Activated T-helper 17 cell treated with anti-CD3 and anti-CD28 coated beads, Interleukin-2, amount 50 U/mL, for 72 hours (primary cell): ENCODE results near the gene GPC4. TPM values are rescaled to one million over a fixed set of nuclear protein-coding genes. Genes with fewer than 3 reads are reported as not detected.

ENCODE experiments used
- ATAC-seq: fragments of 150-1000 bp; cut with Tn5 transposase; replicated peaks from 2 replicates; pipeline ENCODE4 v1.10.0; 2021; ENCODE audit warnings: mild to moderate bottlenecking, moderate library complexity
- H3K27ac Mint-ChIP-seq: one replicate; pipeline ENCODE4 v1.8.0; 2022; ENCODE audit warnings: mixed read lengths
- H3K27me3 Mint-ChIP-seq: one replicate; pipeline ENCODE4 v1.8.0; 2022; ENCODE audit warnings: mixed read lengths
- H3K36me3 Mint-ChIP-seq: one replicate; pipeline ENCODE4 v1.8.0; 2022; ENCODE audit warnings: low read depth, mild to moderate bottlenecking, mixed read lengths
- H3K4me1 Mint-ChIP-seq: one replicate; pipeline ENCODE4 v1.8.0; 2022; ENCODE audit warnings: mixed read lengths
- H3K4me3 Mint-ChIP-seq: one replicate; pipeline ENCODE4 v1.8.0; 2022; ENCODE audit warnings: mild to moderate bottlenecking, mixed read lengths
- H3K9me3 Mint-ChIP-seq: one replicate; pipeline ENCODE4 v1.8.0; 2022; ENCODE audit warnings: mixed read lengths
- total RNA-seq, 2 donors: library from RNA; stranded (reverse); gene quantifications; one replicate each; pipeline ENCODE4 v1.2.3, GENCODE V29; 2022

The GPC4 gene
- total RNA-seq, 2 donors from 2014 or later: not detected

DNA sequence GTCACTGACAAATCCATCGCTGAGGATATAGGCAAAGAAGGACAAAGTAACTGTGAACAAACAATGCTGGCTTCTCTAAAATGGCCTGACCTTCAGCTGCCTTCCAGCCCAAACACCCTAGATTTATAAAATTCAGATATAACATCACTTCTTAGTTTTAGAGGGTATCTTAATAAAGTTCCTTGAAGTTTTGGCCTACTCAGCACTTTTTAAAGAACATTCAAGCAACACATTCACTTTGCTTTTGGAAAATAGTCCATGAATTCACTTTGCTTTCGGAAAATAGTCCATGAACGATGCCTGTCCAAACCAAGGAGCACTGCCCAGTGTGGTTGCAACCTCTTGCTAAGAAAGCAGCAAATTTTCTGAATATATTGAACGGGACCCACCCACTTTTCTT, 142.1 kb downstream of the GPC4 start:
- no peak overlapping the region for H3K4me3 Mint-ChIP-seq
- no peaks in the 10 kb centered on the region for H3K36me3 Mint-ChIP-seq
- H3K4me1 Mint-ChIP-seq: no peaks in the 10 kb centered on the region
- H3K9me3 Mint-ChIP-seq: peaks cover 6% of the 10 kb centered on the region
- no peak overlapping the region for H3K27ac Mint-ChIP-seq
- no peaks in the 10 kb centered on the region for H3K27me3 Mint-ChIP-seq
- ATAC-seq: no peak

GRCh38 chrX:133269168-133269567, 146.1 kb downstream of the GPC4 start:
- no peak for ATAC-seq
- no peaks in the 10 kb centered on the region for H3K4me1 Mint-ChIP-seq
- no peaks in the 10 kb centered on the region for H3K27me3 Mint-ChIP-seq
- no peaks in the 10 kb centered on the region for H3K9me3 Mint-ChIP-seq
- no peaks in the 10 kb centered on the region for H3K36me3 Mint-ChIP-seq
- no peak overlapping the region for H3K27ac Mint-ChIP-seq
- H3K4me3 Mint-ChIP-seq: no peak overlapping the region

DNA sequence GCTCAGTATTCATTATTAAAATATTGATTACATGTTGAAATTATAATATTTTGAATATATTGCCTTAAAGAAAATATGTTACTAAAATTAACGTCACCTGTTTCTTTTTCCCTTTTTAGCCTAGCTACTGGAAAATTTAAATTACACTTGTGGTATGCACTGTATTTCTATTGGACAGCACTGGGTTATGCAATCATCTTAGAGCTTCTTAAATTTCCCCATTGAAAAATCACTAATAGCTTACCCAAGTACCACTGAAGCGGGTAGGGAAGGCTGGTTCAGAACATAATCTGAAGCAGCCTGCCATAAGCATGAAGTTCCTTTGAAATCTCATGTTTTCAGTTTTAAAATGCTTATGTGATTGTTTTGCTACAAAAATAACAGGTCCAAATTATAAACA, 147.7 kb downstream of the GPC4 start:
- Mint-ChIP-seq H3K4me3 (no peak overlapping the region), H3K9me3 (no peaks in the 10 kb centered on the region), H3K36me3 (no peaks in the 10 kb centered on the region), H3K27ac (no peak overlapping the region), H3K27me3 (no peaks in the 10 kb centered on the region), H3K4me1 (no peaks in the 10 kb centered on the region)
- no peak for ATAC-seq

DNA sequence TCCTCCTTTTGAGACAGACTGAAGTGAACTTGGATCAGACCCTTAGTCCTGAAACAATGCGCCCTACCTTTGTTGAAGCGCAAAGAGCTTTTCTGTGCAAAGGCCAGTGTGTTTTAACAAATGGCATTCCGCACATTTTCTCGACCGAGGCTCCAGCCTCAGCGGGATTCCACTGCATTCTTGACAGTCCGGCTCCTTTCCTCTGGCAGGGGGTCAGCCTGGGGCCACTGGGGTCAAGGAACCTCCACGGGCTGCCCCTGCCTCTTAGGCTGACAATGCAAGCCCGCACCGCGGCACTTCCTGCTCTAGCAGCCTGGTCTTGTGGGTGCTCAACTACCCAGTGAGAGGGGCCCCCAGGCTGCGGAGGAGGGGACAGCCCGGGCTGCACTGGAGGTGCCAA, 150.0 kb downstream of the GPC4 start:
- no peak overlapping the region for H3K27ac Mint-ChIP-seq
- H3K9me3 Mint-ChIP-seq: no peaks in the 10 kb centered on the region
- H3K4me1 Mint-ChIP-seq: no peaks in the 10 kb centered on the region
- ATAC-seq: no peak
- no peak overlapping the region for H3K4me3 Mint-ChIP-seq
- H3K36me3 Mint-ChIP-seq: no peaks in the 10 kb centered on the region
- H3K27me3 Mint-ChIP-seq: no peaks in the 10 kb centered on the region

DNA sequence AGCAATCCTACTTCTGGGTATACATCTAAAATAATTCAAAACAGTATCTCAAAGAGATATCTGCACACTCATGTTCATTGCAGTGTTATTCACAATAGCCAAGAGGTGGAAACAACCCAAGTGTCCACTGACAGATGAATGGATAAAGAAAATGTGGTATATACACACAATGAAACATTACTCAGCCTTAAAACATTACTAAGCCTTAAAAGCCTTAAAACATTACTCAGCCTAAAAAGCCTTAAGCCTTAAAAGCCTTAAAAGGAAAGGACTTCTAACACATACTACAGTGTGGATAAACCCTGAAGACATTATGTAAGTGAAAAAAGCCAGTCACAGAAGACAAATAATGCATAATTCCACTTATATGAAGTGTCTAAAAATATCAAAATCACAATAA, 156.8 kb downstream of the GPC4 start:
- no peaks in the 10 kb centered on the region for H3K27me3 Mint-ChIP-seq
- no peak for ATAC-seq
- H3K9me3 Mint-ChIP-seq: no peaks in the 10 kb centered on the region
- no peak overlapping the region for H3K4me3 Mint-ChIP-seq
- H3K36me3 Mint-ChIP-seq: no peaks in the 10 kb centered on the region
- H3K4me1 Mint-ChIP-seq: no peaks in the 10 kb centered on the region
- H3K27ac Mint-ChIP-seq: no peak overlapping the region

- no peaks in the 10 kb centered on the region for H3K36me3 Mint-ChIP-seq
- H3K27ac Mint-ChIP-seq: no peak overlapping the region
- H3K4me3 Mint-ChIP-seq: no peak overlapping the region
- H3K9me3 Mint-ChIP-seq: no peaks in the 10 kb centered on the region
- no peaks in the 10 kb centered on the region for H3K4me1 Mint-ChIP-seq
- ATAC-seq: no peak
- H3K27me3 Mint-ChIP-seq: no peaks in the 10 kb centered on the region
Observed at GRCh38 chrX:133254666-133255065, 160.6 kb downstream of the GPC4 start.

- Mint-ChIP-seq H3K9me3 (no peaks in the 10 kb centered on the region), H3K4me1 (no peaks in the 10 kb centered on the region), H3K36me3 (no peaks in the 10 kb centered on the region), H3K4me3 (no peak overlapping the region), H3K27ac (no peak overlapping the region), H3K27me3 (no peaks in the 10 kb centered on the region)
- ATAC-seq: no peak
Observed at GRCh38 chrX:133251204-133251603, 164.1 kb downstream of the GPC4 start.

- H3K27me3 Mint-ChIP-seq: no peaks in the 10 kb centered on the region
- H3K27ac Mint-ChIP-seq: no peak overlapping the region
- no peak for ATAC-seq
- H3K9me3 Mint-ChIP-seq: no peaks in the 10 kb centered on the region
- H3K36me3 Mint-ChIP-seq: no peaks in the 10 kb centered on the region
- H3K4me1 Mint-ChIP-seq: no peaks in the 10 kb centered on the region
- no peak overlapping the region for H3K4me3 Mint-ChIP-seq
Observed at GRCh38 chrX:133250184-133251100, 164.8 kb downstream of the GPC4 start.

Other genes with a start within 250 kb of the GPC4 start
- not detected for gene TFDP3, start 197.1 kb downstream of the GPC4 start, total RNA-seq